ENCODE data around the gene ANAPC2.

- TF ChIP-seq BHLHE40 (IDR thresholded peaks at IDR 0.05; ENCODE audit: borderline replicate concordance) (no peak), PKNOX1 (IDR thresholded peaks at IDR 0.05) (no peak), SP1 (IDR thresholded peaks at IDR 0.05) (no peak), FOXM1 (IDR thresholded peaks at IDR 0.05; ENCODE audit: borderline replicate concordance) (no peak), HDGF (IDR thresholded peaks at IDR 0.05; ENCODE audit: borderline replicate concordance) (no peak)
Observed at GRCh38 chr9:137236936-137237421, 48.6 kb upstream of the ANAPC2 start.

Measured in HEK293T (cell line).